GM12801 (cell line): Measurements from ENCODE around the gene OSBPL3.

Experiments
- TF ChIP-seq, protein P1 (sequence below): IDR thresholded peaks from one replicate; pipeline ENCODE4 v1.5.1; 2011; ENCODE audit warnings: control low read depth; ENCODE audit not compliant: insufficient read length; ENCODE audit errors: extremely low read depth

The OSBPL3 gene

DNA sequence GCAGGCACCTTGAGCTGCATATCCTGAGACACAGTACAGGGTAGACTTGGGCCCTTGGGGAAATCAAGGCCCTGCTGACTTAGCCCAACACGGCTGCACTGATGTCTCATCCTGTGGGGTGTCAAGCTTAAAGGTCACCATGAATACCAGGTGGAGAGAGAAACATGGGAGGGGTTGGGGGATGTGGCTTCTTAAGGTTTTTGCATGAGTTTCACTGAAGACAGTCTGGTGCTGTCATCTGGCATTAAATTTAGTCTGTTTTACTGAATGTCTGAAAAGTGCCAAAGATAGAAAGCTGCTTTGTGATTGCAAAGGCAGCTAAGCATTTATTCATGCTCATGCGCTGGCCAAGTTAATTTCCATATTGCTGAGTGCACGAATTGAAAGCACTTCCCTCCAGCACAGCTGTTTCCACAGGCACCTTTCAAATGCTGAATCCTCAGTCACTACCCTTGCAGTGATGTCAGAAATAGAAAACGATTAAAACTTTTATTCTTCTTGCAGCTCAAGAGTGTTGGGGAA is 102.1 kb downstream of the OSBPL3 start:
- TF ChIP-seq, protein P1, sequence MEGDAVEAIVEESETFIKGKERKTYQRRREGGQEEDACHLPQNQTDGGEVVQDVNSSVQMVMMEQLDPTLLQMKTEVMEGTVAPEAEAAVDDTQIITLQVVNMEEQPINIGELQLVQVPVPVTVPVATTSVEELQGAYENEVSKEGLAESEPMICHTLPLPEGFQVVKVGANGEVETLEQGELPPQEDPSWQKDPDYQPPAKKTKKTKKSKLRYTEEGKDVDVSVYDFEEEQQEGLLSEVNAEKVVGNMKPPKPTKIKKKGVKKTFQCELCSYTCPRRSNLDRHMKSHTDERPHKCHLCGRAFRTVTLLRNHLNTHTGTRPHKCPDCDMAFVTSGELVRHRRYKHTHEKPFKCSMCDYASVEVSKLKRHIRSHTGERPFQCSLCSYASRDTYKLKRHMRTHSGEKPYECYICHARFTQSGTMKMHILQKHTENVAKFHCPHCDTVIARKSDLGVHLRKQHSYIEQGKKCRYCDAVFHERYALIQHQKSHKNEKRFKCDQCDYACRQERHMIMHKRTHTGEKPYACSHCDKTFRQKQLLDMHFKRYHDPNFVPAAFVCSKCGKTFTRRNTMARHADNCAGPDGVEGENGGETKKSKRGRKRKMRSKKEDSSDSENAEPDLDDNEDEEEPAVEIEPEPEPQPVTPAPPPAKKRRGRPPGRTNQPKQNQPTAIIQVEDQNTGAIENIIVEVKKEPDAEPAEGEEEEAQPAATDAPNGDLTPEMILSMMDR = no peak

DNA sequence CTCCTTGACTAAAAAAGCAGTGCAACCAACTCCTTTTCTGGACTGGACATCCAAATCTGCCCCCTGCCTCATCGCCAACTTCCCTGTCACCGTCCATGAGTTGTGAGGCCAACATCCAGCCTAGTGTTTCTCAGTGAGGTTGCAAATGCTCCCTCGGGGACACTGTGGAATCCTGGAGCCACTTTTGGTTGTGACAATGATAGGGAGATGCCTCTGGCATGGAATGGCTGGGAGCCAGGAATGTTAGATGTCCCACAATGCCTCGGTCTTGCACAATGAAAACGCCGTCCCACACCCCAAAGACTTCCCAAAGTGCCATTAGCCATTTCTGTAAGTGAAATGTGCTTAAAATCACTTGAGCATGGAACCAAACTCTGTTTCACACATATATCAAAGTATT is 105.2 kb downstream of the OSBPL3 start:
- TF ChIP-seq, protein P1 = no peak

DNA sequence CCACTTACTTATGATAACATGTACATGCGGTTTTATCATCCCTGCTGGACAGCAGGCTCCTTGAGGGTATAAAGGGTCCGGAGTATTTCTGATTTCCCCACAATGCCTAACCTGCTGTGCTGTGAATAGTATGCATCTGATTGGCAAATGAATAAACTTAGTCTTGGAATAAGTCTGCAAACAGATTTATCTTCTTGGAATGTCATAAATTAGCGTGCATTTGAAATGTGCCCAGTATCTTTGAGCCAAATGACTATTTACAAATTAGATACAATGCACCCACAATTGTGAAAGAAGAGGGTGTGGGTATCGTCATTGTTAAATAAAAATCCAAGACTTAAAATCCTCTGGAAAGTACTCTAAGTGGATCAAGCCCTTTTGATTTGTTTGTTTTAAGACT is 106.0 kb downstream of the OSBPL3 start:
- TF ChIP-seq, protein P1 = no peak

DNA sequence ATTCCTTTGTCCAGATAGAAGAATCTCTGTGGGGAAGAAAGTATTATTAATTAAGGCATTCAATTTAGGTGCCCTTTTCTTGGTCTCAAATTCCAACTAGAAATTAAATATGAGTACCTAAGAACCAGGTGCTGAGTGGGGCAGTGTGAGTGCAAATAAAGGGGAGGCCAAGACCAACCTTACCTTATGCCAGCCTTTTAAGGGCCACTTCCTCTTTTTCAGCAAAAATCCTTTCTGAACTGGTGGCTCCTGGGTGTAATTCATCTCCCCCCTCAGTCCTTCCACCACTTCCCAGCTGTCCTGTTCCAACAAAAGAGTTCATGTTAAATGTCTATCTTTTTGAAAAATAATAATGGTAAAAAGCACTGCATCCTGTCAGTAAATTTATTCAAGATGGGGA is 108.2 kb downstream of the OSBPL3 start:
- TF ChIP-seq, protein P1 = no peak

DNA sequence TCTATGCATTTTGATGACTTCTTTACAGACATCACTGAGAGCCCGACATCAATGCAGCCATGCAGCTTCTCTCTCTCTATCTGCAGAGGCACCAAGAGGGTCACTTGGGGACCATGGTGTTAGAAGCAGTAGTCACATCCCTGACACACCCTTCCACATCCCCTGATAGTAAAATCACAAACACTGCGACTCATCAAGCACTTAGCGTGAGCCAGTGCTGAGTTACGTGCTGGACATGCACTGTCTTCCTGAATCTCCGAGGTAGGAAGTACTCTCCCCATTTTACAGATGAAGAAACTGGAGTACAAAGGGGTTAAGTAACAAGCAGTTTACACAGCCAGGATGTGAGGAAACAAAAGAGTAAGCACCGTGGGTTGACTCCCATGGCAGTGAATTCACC is 109.2 kb downstream of the OSBPL3 start:
- TF ChIP-seq, protein P1 = no peak

DNA sequence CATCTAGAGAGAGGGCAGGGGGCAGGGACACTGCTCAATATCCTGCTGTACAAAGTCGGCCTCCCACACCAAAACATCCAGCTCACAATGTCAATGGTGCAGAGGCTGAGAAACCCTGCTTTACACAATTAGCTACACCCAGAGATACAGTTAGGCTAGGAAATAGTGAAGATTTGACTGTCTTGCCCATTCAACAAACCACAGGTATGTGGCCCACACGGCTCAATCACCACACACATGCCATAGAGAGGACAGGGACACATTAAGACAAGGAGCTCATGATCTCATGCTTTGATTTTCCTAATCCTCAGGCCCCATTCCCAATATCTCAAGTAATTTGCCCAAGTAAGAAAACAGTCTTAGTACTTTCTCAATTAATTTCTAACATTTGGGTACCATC is 110.4 kb downstream of the OSBPL3 start:
- TF ChIP-seq, protein P1 = no peak

DNA sequence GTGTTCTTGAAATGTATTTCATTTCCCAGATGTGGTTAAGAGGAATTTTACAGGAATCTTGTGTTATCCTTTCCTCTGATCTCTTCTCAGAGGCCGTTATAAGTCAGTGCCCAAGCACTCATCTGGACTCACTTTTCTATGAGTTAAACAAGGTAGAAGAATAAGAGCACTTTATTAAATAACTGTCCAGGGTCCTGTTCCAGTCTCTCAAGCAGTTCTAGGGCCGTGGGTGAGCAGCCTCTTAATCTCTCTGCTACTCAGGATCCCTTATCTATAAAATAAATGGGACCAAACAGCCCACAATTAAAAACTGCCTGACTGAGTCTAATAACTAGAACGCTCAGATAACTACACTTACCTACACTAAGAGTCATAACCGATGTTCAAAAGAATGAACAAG is 111.2 kb downstream of the OSBPL3 start:
- TF ChIP-seq, protein P1 = no peak
